Purkinje cell (primary cell): ENCODE data around the gene SCGB1C2. TPM values are rescaled to one million over a fixed set of nuclear protein-coding genes. Genes with fewer than 3 reads are reported as not detected.

Experiments used
- polyA plus RNA-seq: library from polyadenylated mRNA; unstranded; fragments of >200 nt; fragmentation: Nextera tagmentation; gene quantifications from 2 replicates; pipeline ENCODE4 v1.2.1, GENCODE V29; 2014

SCGB1C2 gene
- polyA plus RNA-seq: not detected in 2 replicates

GRCh38 chr17:137166-137807 lies at the start of gene SCGB1C2:
Gene SCGB1C2, plus strand, starts transcription at chr17:137569. Its CDS starts 22 bp downstream, at chr17:137591.

GRCh38 chr17:181245-182049 lies 44.1 kb downstream of the SCGB1C2 start, which contains the start of gene DOC2B:
Gene DOC2B, minus strand, starts transcription at chr17:181650. Its CDS starts 171 bp downstream, at chr17:181479.

Other genes with a start within 250 kb of the SCGB1C2 start
- 1.3 and 2.2 TPM in 2 replicates for gene DOC2B, start 44.1 kb downstream of the SCGB1C2 start, polyA plus RNA-seq
- gene RPH3AL, start 215.2 kb downstream of the SCGB1C2 start, polyA plus RNA-seq: 0.48 and 0.88 TPM in 2 replicates